Esophagus muscularis mucosa (tissue), 4 donors: Measurements from ENCODE around the gene PHOX2A.

Source experiments
- CTCF ChIP-seq, 3 experiments: fragments of 200-600 bp in 2 of 3; fragments of 450-650 bp in 1 of 3; sonication (generic) in 2 of 3; IDR thresholded peaks; one replicate each; pipeline ENCODE4 v1.5.1; 2017 to 2019; ENCODE audit warnings: antibody characterized with exemption in 3 of 3, mild to moderate bottlenecking in 2 of 3, moderate library complexity in 1 of 3
- EP300 ChIP-seq: sonication (generic); formaldehyde crosslinking; IDR thresholded peaks from one replicate; pipeline ENCODE4 v1.6.1; 2017; ENCODE audit warnings: antibody characterized with exemption
- POLR2A ChIP-seq: fragments of 450-650 bp; IDR thresholded peaks from one replicate; pipeline ENCODE4 v1.6.1; 2017; ENCODE audit warnings: antibody characterized with exemption, moderate library complexity, mild to moderate bottlenecking, low read depth

GRCh38 chr11:72278905-72279304 is 34.9 kb upstream of the PHOX2A start:
- no peak for TF ChIP-seq CTCF (IDR thresholded peaks at IDR 0.05)
- TF ChIP-seq EP300, result no peak
- TF ChIP-seq POLR2A, result no peak
